Ascending aorta (tissue), 2 donors: ENCODE measurements around the gene KSR2. TPM values are rescaled to one million over a fixed set of nuclear protein-coding genes. Genes with fewer than 3 reads are reported as not detected.

Experiments used
- DNase-seq, 2 donors: peaks; one replicate each; pipeline ENCODE4 v3.0.0-alpha.2; 2019; ENCODE audit warnings: low spot score in 2 of 2
- H3K27ac ChIP-seq, 2 donors: fragments of 200-600 bp; sonication (generic); one replicate each; pipeline ENCODE4 v1.5.1; 2016 to 2017; ENCODE audit warnings: mild to moderate bottlenecking in 1 of 2
- H3K27me3 ChIP-seq: fragments of 200-600 bp; sonication (generic); one replicate; pipeline ENCODE4 v1.5.1; 2017
- H3K36me3 ChIP-seq, 2 donors: fragments of 200-600 bp; sonication (generic); one replicate each; pipeline ENCODE4 v1.5.1; 2016
- H3K4me1 ChIP-seq, 2 donors: fragments of 200-600 bp; sonication (generic); one replicate each; pipeline ENCODE4 v1.5.1; 2016 to 2017; ENCODE audit warnings: mild to moderate bottlenecking in 1 of 2
- H3K4me3 ChIP-seq, 2 donors: fragments of 200-600 bp; sonication (generic); one replicate each; pipeline ENCODE4 v1.5.1; 2016 to 2017; ENCODE audit warnings: mild to moderate bottlenecking in 1 of 2
- H3K9me3 ChIP-seq, 2 donors: fragments of 200-600 bp; sonication (generic); one replicate each; pipeline ENCODE4 v1.5.1; 2016
- intact Hi-C: fragments of 100-400 bp; cut with DNase I; formaldehyde crosslinking; loops from one replicate; pipeline ENCODE4 v1.15.1; 2023
- total RNA-seq: library from RNA; depleted of rRNA; stranded (reverse); fragments of >200 nt; gene quantifications from one replicate; pipeline ENCODE4 v1.1.0, GENCODE V29; 2016
- TF ChIP-seq, protein P1 (sequence below), 3 experiments: fragments of 200-600 bp in 2 of 3; fragments of 450-650 bp in 1 of 3; sonication (generic) in 2 of 3; IDR thresholded peaks; one replicate each; pipeline ENCODE4 v1.5.1; 2016 to 2019; ENCODE audit warnings: antibody characterized with exemption in 3 of 3, mild to moderate bottlenecking in 1 of 3, moderate library complexity in 1 of 3

KSR2 gene
- total RNA-seq, 1 donor from 2014 or later = 0.11 TPM

GRCh38 chr12:117430246-117430645 lies 538.5 kb downstream of the KSR2 start:
- H3K27ac ChIP-seq = no peak overlapping the region
- TF ChIP-seq, protein P1, sequence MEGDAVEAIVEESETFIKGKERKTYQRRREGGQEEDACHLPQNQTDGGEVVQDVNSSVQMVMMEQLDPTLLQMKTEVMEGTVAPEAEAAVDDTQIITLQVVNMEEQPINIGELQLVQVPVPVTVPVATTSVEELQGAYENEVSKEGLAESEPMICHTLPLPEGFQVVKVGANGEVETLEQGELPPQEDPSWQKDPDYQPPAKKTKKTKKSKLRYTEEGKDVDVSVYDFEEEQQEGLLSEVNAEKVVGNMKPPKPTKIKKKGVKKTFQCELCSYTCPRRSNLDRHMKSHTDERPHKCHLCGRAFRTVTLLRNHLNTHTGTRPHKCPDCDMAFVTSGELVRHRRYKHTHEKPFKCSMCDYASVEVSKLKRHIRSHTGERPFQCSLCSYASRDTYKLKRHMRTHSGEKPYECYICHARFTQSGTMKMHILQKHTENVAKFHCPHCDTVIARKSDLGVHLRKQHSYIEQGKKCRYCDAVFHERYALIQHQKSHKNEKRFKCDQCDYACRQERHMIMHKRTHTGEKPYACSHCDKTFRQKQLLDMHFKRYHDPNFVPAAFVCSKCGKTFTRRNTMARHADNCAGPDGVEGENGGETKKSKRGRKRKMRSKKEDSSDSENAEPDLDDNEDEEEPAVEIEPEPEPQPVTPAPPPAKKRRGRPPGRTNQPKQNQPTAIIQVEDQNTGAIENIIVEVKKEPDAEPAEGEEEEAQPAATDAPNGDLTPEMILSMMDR (IDR thresholded peaks at IDR 0.05) = no peak
- no peak overlapping the region for H3K4me3 ChIP-seq
- DNase-seq = no peak
- no peaks in the 10 kb centered on the region for H3K9me3 ChIP-seq
- H3K36me3 ChIP-seq = no peaks in the 10 kb centered on the region
- H3K27me3 ChIP-seq = no peaks in the 10 kb centered on the region
- intact Hi-C loops = no loop called here
- no peaks in the 10 kb centered on the region for H3K4me1 ChIP-seq

DNA sequence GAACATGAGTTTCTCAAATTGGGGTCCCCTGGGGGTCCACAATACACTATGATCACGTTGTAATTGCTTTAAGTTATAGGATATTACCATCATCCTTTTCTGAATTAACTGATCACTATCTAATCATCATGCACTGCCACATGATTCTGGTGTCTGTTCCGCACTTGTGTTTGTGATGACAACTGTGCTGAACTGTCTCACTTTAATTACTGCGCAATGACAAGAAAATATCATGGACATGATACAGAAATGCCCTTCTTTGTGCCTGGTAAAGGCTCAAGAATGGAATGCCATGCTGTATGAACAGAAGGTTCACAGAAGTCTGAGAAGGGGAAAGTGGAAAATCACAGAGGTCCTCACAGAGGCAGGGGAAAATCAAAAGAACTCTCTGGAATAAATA lies 541.6 kb downstream of the KSR2 start:
- Histone ChIP-seq H3K36me3 (no peaks in the 10 kb centered on the region), H3K27ac (no peak overlapping the region), H3K4me1 (no peaks in the 10 kb centered on the region), H3K4me3 (no peak overlapping the region), H3K27me3 (no peaks in the 10 kb centered on the region), H3K9me3 (no peaks in the 10 kb centered on the region)
- TF ChIP-seq, protein P1 (IDR thresholded peaks at IDR 0.05) = no peak
- no peak for DNase-seq
- intact Hi-C loops = no loop called here

DNA sequence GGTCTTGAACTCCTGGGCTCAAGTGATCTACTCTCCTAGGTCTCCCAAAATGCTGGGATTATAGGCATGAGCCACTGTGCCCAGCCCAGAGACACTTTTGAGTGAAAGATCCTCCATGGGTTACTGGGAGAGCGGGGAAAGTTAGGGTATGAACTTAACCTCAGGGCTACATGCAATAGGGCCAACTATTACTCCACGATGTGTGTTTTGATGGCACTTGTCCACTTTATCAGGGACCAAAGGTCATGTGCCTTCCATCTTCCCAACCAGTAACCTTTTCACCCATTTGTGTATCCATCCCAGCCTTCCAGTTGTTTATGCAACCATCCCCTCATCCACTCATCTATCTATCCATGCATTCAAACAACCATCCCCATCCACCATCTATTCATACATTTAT lies 546.8 kb downstream of the KSR2 start:
- intact Hi-C loops = no loop called here
- DNase-seq = no peak
- Histone ChIP-seq H3K4me3 (no peak overlapping the region), H3K9me3 (no peaks in the 10 kb centered on the region), H3K27me3 (no peaks in the 10 kb centered on the region), H3K36me3 (no peaks in the 10 kb centered on the region), H3K27ac (no peak overlapping the region), H3K4me1 (no peaks in the 10 kb centered on the region)
- TF ChIP-seq, protein P1 (IDR thresholded peaks at IDR 0.05) = no peak

DNA sequence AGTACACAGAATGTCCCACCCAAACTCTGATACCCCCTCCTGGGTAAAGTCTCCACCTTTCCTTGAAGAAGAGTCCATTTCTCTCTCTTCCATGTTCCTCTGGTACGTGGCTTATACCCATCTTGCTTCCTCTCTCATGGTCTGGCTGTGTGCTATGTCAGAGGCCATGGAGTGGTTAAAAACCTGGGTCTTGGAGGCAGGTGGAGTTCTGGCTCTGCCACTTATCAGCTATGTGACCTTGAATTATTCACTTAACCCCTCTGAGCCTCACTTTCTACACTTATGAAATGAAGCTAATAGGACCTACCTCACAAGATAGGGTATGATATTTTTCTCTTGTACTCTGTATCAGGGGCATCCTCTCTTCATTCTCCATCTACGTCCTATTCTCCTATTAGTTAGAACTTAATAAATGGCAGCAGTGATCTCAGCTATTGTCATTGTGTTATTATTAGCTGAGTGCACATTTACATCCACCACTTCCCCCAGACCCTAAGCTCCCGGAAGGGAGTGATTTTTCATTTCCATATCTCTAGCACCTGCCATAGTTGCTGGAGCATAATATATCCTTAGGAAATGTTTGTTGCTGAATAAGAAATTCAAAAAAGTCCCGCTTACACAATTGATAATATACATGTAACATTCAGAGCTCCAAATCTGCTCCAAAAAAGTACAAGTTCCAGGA lies 547.6 kb downstream of the KSR2 start:
- Histone ChIP-seq H3K9me3 (no peaks in the 10 kb centered on the region), H3K36me3 (no peaks in the 10 kb centered on the region), H3K4me1 (no peaks in the 10 kb centered on the region), H3K4me3 (no peak overlapping the region), H3K27me3 (no peaks in the 10 kb centered on the region), H3K27ac (no peak overlapping the region)
- no peak for DNase-seq
- TF ChIP-seq, protein P1 (IDR thresholded peaks at IDR 0.05) = no peak
- intact Hi-C loops = no loop called here

DNA sequence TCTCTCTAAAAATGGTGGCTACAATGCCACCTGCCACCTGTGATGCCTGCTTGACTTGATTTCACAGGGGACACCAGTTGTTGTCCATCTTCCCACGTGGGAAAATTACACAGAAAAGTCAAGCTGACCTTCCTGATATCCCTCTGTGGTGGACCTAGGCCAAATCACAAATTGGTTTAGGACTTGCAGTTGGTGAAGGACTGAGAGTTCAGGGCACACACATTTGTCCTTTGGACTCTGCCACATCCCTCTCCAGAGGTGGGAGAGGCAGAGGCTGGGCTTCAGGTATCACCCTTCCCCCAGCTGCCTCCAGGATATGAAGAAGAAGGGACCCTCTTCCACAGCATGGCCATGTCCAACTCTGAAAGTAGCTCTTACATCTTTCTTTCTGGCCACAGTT lies 551.8 kb downstream of the KSR2 start:
- no peak overlapping the region for H3K4me3 ChIP-seq
- no peaks in the 10 kb centered on the region for H3K36me3 ChIP-seq
- no peak for DNase-seq
- TF ChIP-seq, protein P1 (IDR thresholded peaks at IDR 0.05) = no peak
- no peaks in the 10 kb centered on the region for H3K9me3 ChIP-seq
- no peak overlapping the region for H3K27ac ChIP-seq
- intact Hi-C loops = no loop called here
- no peaks in the 10 kb centered on the region for H3K4me1 ChIP-seq
- no peaks in the 10 kb centered on the region for H3K27me3 ChIP-seq
